ENCODE measurements around the gene LDLRAD3.

GRCh38 chr11:36098087-36098486 lies 154.2 kb downstream of the LDLRAD3 start:
- no peak for TF ChIP-seq EZH2phosphoT487 (IDR thresholded peaks at IDR 0.05; ENCODE audit: borderline replicate concordance, low read length)
- TF ChIP-seq CTCF (IDR thresholded peaks at IDR 0.05; ENCODE audit: low read depth, low read length, poor library complexity, severe bottlenecking): no peak

Data from DOHH2 (cell line).